Measurements from ENCODE around the gene BHLHA15.

The BHLHA15 gene

DNA sequence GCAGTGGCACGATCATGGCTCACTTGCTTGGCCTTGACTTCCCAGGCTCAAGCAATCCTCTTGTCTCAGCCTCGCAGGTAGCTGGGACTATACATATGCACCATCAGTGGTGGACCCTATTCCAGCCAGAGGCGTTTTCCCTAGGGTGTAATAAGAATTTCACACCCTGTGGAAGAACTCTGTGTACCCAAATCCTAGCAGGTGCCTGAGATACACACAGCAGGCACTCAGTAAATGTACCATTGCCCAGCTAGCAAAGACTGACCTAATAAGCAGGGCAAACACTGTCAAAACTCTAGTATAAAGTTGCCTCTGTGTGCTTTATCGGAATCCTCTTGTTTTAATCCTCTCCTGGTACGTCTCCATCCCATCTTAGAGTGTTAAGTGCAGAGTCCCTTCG, 33.7 kb upstream of the BHLHA15 start:
- DNase-seq (ENCODE audit: low spot score), result no peak
- TF ChIP-seq, protein P1, sequence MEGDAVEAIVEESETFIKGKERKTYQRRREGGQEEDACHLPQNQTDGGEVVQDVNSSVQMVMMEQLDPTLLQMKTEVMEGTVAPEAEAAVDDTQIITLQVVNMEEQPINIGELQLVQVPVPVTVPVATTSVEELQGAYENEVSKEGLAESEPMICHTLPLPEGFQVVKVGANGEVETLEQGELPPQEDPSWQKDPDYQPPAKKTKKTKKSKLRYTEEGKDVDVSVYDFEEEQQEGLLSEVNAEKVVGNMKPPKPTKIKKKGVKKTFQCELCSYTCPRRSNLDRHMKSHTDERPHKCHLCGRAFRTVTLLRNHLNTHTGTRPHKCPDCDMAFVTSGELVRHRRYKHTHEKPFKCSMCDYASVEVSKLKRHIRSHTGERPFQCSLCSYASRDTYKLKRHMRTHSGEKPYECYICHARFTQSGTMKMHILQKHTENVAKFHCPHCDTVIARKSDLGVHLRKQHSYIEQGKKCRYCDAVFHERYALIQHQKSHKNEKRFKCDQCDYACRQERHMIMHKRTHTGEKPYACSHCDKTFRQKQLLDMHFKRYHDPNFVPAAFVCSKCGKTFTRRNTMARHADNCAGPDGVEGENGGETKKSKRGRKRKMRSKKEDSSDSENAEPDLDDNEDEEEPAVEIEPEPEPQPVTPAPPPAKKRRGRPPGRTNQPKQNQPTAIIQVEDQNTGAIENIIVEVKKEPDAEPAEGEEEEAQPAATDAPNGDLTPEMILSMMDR (IDR thresholded peaks at IDR 0.05; ENCODE audit: extremely low read depth, missing control alignments), result no peak

DNA sequence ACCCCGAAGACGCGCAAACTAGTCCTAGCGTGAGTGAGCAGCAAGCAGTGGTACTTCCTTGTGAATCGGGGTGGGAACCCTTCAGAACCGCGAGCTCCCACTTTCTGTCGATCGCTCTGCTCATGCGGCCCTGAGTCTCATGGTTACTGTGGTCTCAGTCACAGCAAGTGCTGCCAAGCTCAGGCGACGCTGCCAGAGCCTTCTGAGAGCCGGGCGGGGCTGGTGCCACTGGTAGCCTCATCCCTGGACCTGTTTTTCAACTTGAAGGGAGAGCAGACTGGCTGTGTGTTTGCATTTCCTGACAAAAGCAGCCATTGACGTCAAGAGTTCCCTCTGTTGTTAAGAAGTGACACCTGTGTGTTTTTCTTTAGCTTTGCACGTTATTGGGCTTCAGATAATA, 32.9 kb upstream of the BHLHA15 start:
- TF ChIP-seq, protein P1 (IDR thresholded peaks at IDR 0.05; ENCODE audit: extremely low read depth, missing control alignments), result no peak

DNA sequence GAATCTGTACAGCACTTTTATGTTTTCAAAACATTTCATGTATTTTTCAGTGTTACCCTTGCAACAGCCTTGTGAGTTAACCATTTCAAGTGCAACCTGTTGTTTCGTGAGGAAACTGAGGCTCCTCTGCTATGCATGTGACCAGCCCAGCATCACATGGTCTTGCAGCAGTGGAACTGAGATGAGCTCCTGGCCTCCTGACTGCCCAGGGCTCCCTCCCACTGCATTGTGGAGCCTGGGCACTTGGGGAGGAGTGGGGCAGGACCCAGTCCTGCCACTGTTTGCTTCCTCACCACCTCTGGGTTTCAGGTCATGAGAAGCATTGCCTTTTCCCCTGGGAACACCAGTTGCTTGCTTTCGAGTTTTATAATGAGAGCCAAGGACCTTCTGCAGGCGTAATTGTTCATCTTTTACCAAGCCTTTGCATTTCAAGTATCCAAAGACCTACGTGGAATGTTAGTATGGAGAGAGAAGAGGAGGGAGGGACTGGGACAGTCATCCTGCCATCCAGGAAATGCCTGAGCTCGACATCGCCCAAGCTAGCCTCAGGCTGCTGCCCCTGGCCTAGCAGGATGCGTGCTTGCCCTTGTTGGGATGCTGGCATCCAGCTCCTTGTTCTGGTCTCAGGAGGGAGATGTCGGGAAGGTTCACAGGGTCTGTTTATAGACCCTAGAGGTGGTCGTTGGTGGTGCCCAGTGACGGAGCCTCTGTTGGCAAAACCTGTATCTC, 32.3 kb upstream of the BHLHA15 start:
- TF ChIP-seq, protein P1 (IDR thresholded peaks at IDR 0.05; ENCODE audit: extremely low read depth, missing control alignments), result no peak
- no peak for DNase-seq (ENCODE audit: low spot score)

More for the DNA sequence above, 32.9 kb upstream of the BHLHA15 start:
- DNase-seq (ENCODE audit: low spot score), result no peak

DNA sequence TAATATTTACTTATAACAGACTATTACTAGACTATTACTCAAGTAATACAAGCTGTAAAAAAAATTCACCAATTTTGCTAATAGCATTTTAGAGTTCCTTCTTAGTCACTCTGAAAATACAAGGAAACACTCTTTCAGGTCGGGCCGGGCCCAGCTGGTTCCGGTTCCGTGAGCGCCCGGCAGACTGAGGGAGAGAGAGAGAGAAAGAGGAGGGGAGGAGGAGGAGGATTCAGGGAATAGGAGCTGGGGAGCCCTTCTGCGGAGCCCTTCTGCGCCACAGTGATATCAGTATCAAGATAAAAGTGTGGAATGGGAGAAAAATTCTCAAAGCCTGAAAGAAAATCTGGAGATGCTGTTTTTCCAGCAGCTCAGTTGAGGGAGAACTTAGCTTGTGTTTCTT, 30.5 kb upstream of the BHLHA15 start:
- DNase-seq (ENCODE audit: low spot score), result no peak
- TF ChIP-seq, protein P1 (IDR thresholded peaks at IDR 0.05; ENCODE audit: extremely low read depth, missing control alignments), result no peak

DNA sequence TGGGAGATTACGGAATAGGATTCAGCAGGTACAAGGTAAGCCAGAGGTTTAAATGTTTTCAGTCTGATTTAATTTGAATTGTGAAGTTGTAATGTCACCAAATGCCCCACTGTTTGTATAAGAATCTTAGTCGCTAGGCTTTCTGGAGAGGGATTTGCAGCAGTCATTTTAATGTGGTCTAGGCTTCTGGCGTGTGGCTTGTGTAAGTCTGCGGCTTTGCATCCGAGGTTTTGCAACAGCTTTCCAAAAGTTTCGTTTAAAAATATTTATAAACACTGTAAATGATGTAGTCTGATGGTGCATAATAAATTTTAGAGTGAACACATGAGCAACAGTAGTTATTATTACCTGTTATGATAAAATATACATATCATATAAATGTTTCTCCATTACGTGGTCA, 26.1 kb upstream of the BHLHA15 start:
- TF ChIP-seq, protein P1 (IDR thresholded peaks at IDR 0.05; ENCODE audit: extremely low read depth, missing control alignments), result no peak
- DNase-seq (ENCODE audit: low spot score), result no peak

DNA sequence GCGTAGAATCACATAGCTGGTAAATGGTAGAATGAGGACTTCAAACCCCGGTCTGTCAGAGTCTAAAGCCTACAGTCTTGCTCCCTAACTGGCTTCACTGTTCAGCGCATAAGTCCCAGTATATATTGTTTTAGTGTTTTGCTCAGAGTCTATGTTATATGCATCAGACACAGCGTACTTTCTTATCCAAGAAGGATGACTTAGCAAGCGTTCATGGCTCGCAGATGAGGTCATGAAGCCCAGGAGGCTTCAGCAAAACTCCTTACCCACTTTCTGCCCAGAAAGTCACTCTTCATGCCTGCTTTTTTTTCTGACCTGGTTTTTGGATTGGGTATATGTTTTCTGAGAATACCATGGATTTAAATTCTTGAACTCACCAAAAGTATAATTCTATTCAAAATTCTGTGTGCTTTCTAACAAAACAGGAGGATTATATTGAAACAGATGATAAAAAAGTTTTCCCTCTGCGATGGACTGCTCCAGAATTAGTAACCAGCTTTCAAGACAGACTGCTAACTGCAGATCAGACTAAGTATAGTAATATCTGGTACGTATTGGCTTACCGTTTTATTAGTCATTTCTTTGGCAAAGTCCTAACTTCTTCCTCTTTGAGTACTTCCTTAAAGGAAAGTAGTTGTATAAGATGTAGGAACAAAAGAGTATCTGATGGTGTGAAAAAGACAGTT, 24.6 kb upstream of the BHLHA15 start:
- TF ChIP-seq, protein P1 (IDR thresholded peaks at IDR 0.05; ENCODE audit: extremely low read depth, missing control alignments), result no peak
- no peak for DNase-seq (ENCODE audit: low spot score)

DNA sequence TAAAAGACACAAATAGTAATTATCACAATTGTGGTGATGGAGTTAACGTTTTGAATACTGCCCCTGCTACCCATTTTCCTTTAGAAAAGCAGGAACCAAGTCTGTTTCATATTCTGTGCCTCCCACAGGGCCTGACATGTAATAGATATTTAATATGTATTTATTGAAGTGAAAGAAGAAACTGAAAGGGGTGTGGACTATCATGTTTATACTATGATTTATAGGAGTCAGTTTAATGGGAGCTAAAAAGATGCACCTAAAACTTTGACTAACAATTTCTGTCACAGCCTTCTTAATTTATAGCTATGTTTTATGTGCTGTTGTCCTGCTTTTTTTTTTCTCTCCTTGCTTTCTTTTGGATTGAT, 24.1 kb upstream of the BHLHA15 start:
- TF ChIP-seq, protein P1 (IDR thresholded peaks at IDR 0.05; ENCODE audit: extremely low read depth, missing control alignments), result no peak
- no peak for DNase-seq (ENCODE audit: low spot score)
